CD4-positive, alpha-beta T cell treated with Interferon gamma for 1 hour (primary cell): ENCODE results near the gene DDO.
A peak's percentile ranks its signal among the peaks of the same experiment; 100 is the strongest.
"Not testable (repeated sequence)": the region's sequence is repeated elsewhere in the genome, so short reads cannot be mapped to it uniquely, and the experiment has no call there.

Experiments used
- DNase-seq: peaks from one replicate; pipeline ENCODE4 v3.0.0-alpha.2; 2020

Gene DDO

GRCh38 chr6:110366975-110367374 is 48.4 kb downstream of the DDO start:
- no peak for DNase-seq

GRCh38 chr6:110366256-110366655 is 49.1 kb downstream of the DDO start:
- no peak for DNase-seq

- no peak for DNase-seq
Observed at GRCh38 chr6:110364364-110365105, 50.8 kb downstream of the DDO start.

GRCh38 chr6:110363748-110364147 is 51.6 kb downstream of the DDO start:
- DNase-seq: no peak

- DNase-seq: no peak
Observed at GRCh38 chr6:110360676-110361075, 54.7 kb downstream of the DDO start.

- no peak for DNase-seq
Observed at GRCh38 chr6:110359556-110359955, 55.8 kb downstream of the DDO start.

GRCh38 chr6:110358553-110359160 is 56.7 kb downstream of the DDO start:
- no peak for DNase-seq

- peak; percentile 9 for DNase-seq
Observed at GRCh38 chr6:110357664-110358552, 57.5 kb downstream of the DDO start, which contains the start of gene METTL24. Gene METTL24, minus strand, starts transcription at chr6:110358349. Its CDS starts 77 bp downstream, at chr6:110358272.

GRCh38 chr6:110357298-110357663 is 58.1 kb downstream of the DDO start:
- DNase-seq: no peak

GRCh38 chr6:110356778-110357177 is 58.6 kb downstream of the DDO start:
- no peak for DNase-seq

- no peak for DNase-seq
Observed at GRCh38 chr6:110355727-110356126, 59.6 kb downstream of the DDO start.

- DNase-seq: no peak
Observed at GRCh38 chr6:110355022-110355421, 60.4 kb downstream of the DDO start.

- DNase-seq: no peak
Observed at GRCh38 chr6:110354153-110354552, 61.2 kb downstream of the DDO start.

GRCh38 chr6:110353457-110354001 is 61.8 kb downstream of the DDO start:
- no peak for DNase-seq

GRCh38 chr6:110352563-110353262 is 62.7 kb downstream of the DDO start:
- DNase-seq: no peak

GRCh38 chr6:110351986-110352385 is 63.4 kb downstream of the DDO start:
- no peak for DNase-seq

GRCh38 chr6:110351546-110351945 is 63.8 kb downstream of the DDO start:
- DNase-seq: no peak

GRCh38 chr6:110350593-110350992 is 64.8 kb downstream of the DDO start:
- DNase-seq: not testable (repeated sequence)

GRCh38 chr6:110348961-110349690 is 66.2 kb downstream of the DDO start:
- no peak for DNase-seq

GRCh38 chr6:110345025-110345424 is 70.3 kb downstream of the DDO start:
- no peak for DNase-seq

GRCh38 chr6:110342759-110343158 is 72.6 kb downstream of the DDO start:
- DNase-seq: no peak
